Prostate gland (tissue), 2 donors: Measurements from ENCODE around the gene TLR4. TPM values are rescaled to one million over a fixed set of nuclear protein-coding genes. Genes with fewer than 3 reads are reported as not detected.

ENCODE experiments used
- DNase-seq: peaks from one replicate; pipeline ENCODE4 v3.0.0-alpha.2; 2019; ENCODE audit warnings: low spot score
- H3K27ac ChIP-seq, 2 donors: fragments of 200-600 bp; sonication (generic); 2 replicates each; pipeline ENCODE4 v1.5.1; 2017 to 2019
- H3K27me3 ChIP-seq: fragments of 200-600 bp; sonication (generic); replicated peaks from 2 replicates; pipeline ENCODE4 v1.5.1; 2019; ENCODE audit not compliant: insufficient read depth
- H3K36me3 ChIP-seq, 2 donors: fragments of 200-600 bp; sonication (generic); 1 replicate in 1 of 2; 2 replicates in 1 of 2; pipeline versions ENCODE4 v1.5.1 to v1.8.1; 2017 to 2019
- H3K4me1 ChIP-seq: fragments of 200-600 bp; sonication (generic); replicated peaks from 2 replicates; pipeline ENCODE4 v1.5.1; 2019
- H3K4me3 ChIP-seq, 2 donors: fragments of 200-600 bp; sonication (generic); 2 replicates each; pipeline ENCODE4 v1.5.1; 2017 to 2019
- H3K9me3 ChIP-seq: fragments of 200-600 bp; sonication (generic); 2 replicates; pipeline ENCODE4 v1.5.1; 2017
- CTCF ChIP-seq, 4 experiments: fragments of 200-600 bp in 2 of 4; fragments of 450-650 bp in 2 of 4; sonication (generic) in 2 of 4; IDR thresholded peaks; 1 replicate in 3 of 4; 2 replicates in 1 of 4; pipeline ENCODE4 v1.5.1; 2016 to 2019; ENCODE audit warnings: antibody characterized with exemption in 4 of 4, mild to moderate bottlenecking in 2 of 4, moderate library complexity in 2 of 4
- POLR2A ChIP-seq: fragments of 450-650 bp; IDR thresholded peaks from one replicate; pipeline ENCODE4 v1.6.1; 2016; ENCODE audit warnings: antibody characterized with exemption, mild to moderate bottlenecking
- POLR2AphosphoS5 ChIP-seq: sonication (generic); formaldehyde crosslinking; IDR thresholded peaks from one replicate; pipeline ENCODE4 v1.6.1; 2017; ENCODE audit warnings: antibody characterized with exemption
- WGBS: methylation state at CpG from one replicate; pipeline ENCODE4 v1.1.5; 2018; 5-methylcytosine and 5-hydroxymethylcytosine counted together
- intact Hi-C: fragments of 100-400 bp; cut with DNase I; formaldehyde crosslinking; loops from one replicate; pipeline ENCODE4 v1.14.2; 2022
- total RNA-seq, 2 donors: library from RNA; depleted of rRNA; stranded (reverse); fragments of >200 nt; gene quantifications; one replicate each; pipeline ENCODE4 v1.1.0, GENCODE V29; 2016

TLR4 gene
- total RNA-seq, 2 donors from 2014 or later: 4.7 to 9.7 TPM

GRCh38 chr9:117718701-117719100 is 14.5 kb downstream of the TLR4 start:
- 69% methylated on average over 2 of the region's 2 CpGs for WGBS
- H3K27ac ChIP-seq: no peak overlapping the region
- no peaks in the 10 kb centered on the region for H3K9me3 ChIP-seq
- TF ChIP-seq POLR2AphosphoS5: no peak
- no peak for TF ChIP-seq POLR2A
- TF ChIP-seq CTCF (IDR thresholded peaks at IDR 0.05): no peak
- intact Hi-C loops: no loop called here
- H3K4me1 ChIP-seq: no peaks in the 10 kb centered on the region
- no peak overlapping the region for H3K4me3 ChIP-seq
- no peaks in the 10 kb centered on the region for H3K36me3 ChIP-seq
- no peaks in the 10 kb centered on the region for H3K27me3 ChIP-seq
- DNase-seq: no peak

GRCh38 chr9:117719161-117719920 is 15.1 kb downstream of the TLR4 start:
- intact Hi-C loops: no loop called here
- WGBS: 84% methylated on average over 7 of the region's 7 CpGs

GRCh38 chr9:117720066-117720465 is 15.9 kb downstream of the TLR4 start:
- Histone ChIP-seq H3K4me1 (no peaks in the 10 kb centered on the region), H3K36me3 (no peaks in the 10 kb centered on the region), H3K4me3 (no peak overlapping the region), H3K27me3 (no peaks in the 10 kb centered on the region), H3K9me3 (no peaks in the 10 kb centered on the region), H3K27ac (no peak overlapping the region)
- 66% methylated on average over 2 of the region's 2 CpGs for WGBS
- no peak for DNase-seq
- intact Hi-C loops: no loop called here
- no peak for TF ChIP-seq POLR2A
- TF ChIP-seq POLR2AphosphoS5: no peak
- no peak for TF ChIP-seq CTCF (IDR thresholded peaks at IDR 0.05)

More at GRCh38 chr9:117719161-117719920, 15.1 kb downstream of the TLR4 start:
- Histone ChIP-seq H3K36me3 (no peaks in the 10 kb centered on the region), H3K4me1 (no peaks in the 10 kb centered on the region), H3K4me3 (no peak overlapping the region), H3K27ac (no peak overlapping the region), H3K9me3 (no peaks in the 10 kb centered on the region), H3K27me3 (no peaks in the 10 kb centered on the region)
- TF ChIP-seq CTCF (IDR thresholded peaks at IDR 0.05) (no peak), POLR2A (no peak), POLR2AphosphoS5 (no peak)
- no peak for DNase-seq

GRCh38 chr9:117720555-117720954 is 16.4 kb downstream of the TLR4 start:
- 45% methylated on average over 5 of the region's 5 CpGs for WGBS
- no peak for TF ChIP-seq CTCF (IDR thresholded peaks at IDR 0.05)
- TF ChIP-seq POLR2AphosphoS5: no peak
- no peak for TF ChIP-seq POLR2A
- H3K9me3 ChIP-seq: no peaks in the 10 kb centered on the region
- intact Hi-C loops: no loop called here
- no peak for DNase-seq
- no peak overlapping the region for H3K27ac ChIP-seq
- H3K27me3 ChIP-seq: no peaks in the 10 kb centered on the region
- H3K4me3 ChIP-seq: no peak overlapping the region
- H3K4me1 ChIP-seq: no peaks in the 10 kb centered on the region
- H3K36me3 ChIP-seq: no peaks in the 10 kb centered on the region

- intact Hi-C loops: no loop called here
- no peak for DNase-seq
- no peaks in the 10 kb centered on the region for H3K9me3 ChIP-seq
- H3K4me3 ChIP-seq: no peak overlapping the region
- no peak for TF ChIP-seq POLR2AphosphoS5
- no peak for TF ChIP-seq CTCF (IDR thresholded peaks at IDR 0.05)
- TF ChIP-seq POLR2A: no peak
- WGBS: 95% methylated on average over 2 of the region's 2 CpGs
- no peak overlapping the region for H3K27ac ChIP-seq
- no peaks in the 10 kb centered on the region for H3K27me3 ChIP-seq
- H3K4me1 ChIP-seq: no peaks in the 10 kb centered on the region
- no peaks in the 10 kb centered on the region for H3K36me3 ChIP-seq
These were observed 16.8 kb downstream of the TLR4 start for GRCh38 chr9:117720987-117721386.
